H54 (cell line): ENCODE measurements around the gene UFM1.
"Not testable (repeated sequence)": the region's sequence is repeated elsewhere in the genome, so short reads cannot be mapped to it uniquely, and the experiment has no call there.

Experiments
- DNase-seq: peaks from one replicate; pipeline ENCODE4 v3.0.0; 2011; ENCODE audit warnings: low spot score, mixed read lengths; ENCODE audit not compliant: insufficient read length
- FAIRE-seq: peaks from 3 replicates; lab custom pipeline; 2011; peaks lifted over from hg19 to GRCh38; lab: Jason Lieb, UNC
- POLR2A ChIP-seq: IDR thresholded peaks from 2 replicates; pipeline ENCODE4 v1.6.1; 2011; ENCODE audit warnings: low read depth, mild to moderate bottlenecking, low read length

Gene UFM1

DNA sequence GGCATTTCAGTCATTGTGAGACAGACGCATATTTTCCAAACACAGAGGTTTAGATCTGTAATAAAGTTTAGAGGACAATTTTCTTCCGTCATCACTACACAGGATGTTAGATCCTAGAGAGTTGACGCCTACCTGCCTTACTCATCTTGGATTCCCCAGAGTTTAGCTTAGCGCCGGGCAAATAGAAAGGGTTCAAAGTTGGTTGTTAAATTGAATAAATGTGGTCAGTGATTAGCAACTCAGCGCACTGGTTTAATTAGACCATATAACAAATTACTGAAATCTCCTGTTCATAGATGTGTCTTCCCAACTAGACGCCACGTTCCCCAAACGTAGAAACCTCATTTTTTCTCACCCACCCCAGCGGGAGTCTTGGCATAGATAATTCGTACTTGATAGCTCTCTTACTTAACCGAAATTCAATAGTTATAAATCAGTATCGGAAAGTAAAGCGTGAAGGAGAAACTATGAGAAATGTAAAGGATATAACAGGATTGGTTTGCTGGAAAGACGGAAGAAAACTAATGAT is 726 bp upstream of the UFM1 start:
- FAIRE-seq, result no peak
- no peak for TF ChIP-seq POLR2A
- DNase-seq, result no peak

- no peak for FAIRE-seq
- peak; percentile 5 for DNase-seq
- no peak for TF ChIP-seq POLR2A
Measured at GRCh38 chr13:38350114-38350617, 515 bp downstream of the UFM1 start.

GRCh38 chr13:38355595-38356119 is 6.0 kb downstream of the UFM1 start:
- FAIRE-seq (no peak), DNase-seq (no peak)
- no peak for TF ChIP-seq POLR2A

DNA sequence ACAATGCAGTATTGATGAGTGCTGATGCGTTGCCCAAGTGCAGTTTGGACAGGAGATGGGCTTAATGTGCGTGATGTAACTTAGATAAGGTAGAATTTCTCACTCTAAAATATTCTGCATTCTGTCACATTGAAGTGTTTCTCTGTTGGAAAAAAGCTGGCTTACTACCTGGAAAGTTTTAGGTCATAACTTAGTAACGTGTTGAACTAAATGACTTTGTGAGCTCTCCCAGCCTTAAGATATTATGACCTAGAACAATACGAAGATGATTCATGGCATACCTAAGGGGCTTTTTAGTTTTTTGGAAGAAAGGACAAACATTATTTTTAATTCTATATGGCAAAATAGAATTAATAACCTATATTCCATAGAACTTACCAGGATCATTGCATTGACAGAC is 9.0 kb downstream of the UFM1 start:
- no peak for TF ChIP-seq POLR2A
- FAIRE-seq (no peak), DNase-seq (no peak)

DNA sequence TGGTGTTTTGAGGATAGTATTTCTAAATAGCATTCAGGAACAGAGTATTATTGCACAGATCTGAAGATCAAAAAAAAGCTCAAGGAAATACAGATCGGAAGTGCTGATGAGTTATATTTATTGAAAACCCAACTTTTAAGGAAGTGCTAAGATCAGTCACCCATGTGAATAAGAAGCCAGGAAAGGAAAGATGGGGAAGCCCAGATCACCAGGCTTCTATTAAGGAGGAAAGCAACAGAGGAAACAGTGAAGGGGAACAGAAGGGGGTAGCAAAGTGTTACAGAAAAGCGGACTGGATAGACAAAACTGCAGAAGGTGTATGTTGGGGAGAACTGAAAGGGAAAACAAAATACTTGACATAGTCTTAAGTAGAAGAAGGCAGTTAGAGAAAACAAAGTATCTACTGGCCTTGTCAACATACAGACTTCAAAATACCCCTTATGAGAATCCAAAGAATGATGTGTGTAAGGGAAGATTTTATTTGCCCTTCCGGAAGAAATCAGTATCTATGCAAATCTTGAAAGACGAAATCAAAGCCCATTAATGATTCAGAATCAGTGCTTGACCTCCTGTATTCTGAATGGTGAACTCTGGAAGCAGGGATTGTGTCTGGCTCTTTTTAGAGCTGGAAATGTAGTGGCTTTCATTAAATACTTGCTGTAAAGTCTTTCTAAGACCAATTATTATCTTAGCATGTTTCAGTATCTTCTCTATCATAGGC is 12.1 kb downstream of the UFM1 start:
- DNase-seq, result no peak
- no peak for TF ChIP-seq POLR2A
- no peak for FAIRE-seq

- no peak for TF ChIP-seq POLR2A
- DNase-seq (no peak), FAIRE-seq (no peak)
Measured at GRCh38 chr13:38363219-38363618, 13.6 kb downstream of the UFM1 start.

GRCh38 chr13:38363746-38364145 is 14.1 kb downstream of the UFM1 start:
- not testable (repeated sequence) for FAIRE-seq, DNase-seq

DNA sequence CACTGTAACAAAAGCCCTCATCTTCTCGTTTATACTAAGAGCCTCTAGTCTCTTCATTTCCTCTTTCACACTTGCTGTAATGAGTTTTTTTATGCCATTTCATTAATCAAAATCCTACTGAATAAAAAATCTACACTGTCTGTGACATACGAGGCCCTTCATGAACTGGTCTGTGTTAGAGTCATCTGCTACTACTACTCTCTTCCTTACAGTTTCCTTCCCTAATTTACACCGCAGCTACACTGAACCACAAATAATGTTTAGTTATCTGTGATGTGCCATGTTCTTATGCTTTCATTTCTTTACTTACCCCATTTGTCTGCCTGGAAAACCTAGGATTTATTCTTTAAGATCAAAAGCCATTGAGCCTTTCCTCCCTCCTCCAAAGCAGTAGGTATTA is 16.0 kb downstream of the UFM1 start:
- no peak for FAIRE-seq
- TF ChIP-seq POLR2A, result no peak
- DNase-seq, result no peak

DNA sequence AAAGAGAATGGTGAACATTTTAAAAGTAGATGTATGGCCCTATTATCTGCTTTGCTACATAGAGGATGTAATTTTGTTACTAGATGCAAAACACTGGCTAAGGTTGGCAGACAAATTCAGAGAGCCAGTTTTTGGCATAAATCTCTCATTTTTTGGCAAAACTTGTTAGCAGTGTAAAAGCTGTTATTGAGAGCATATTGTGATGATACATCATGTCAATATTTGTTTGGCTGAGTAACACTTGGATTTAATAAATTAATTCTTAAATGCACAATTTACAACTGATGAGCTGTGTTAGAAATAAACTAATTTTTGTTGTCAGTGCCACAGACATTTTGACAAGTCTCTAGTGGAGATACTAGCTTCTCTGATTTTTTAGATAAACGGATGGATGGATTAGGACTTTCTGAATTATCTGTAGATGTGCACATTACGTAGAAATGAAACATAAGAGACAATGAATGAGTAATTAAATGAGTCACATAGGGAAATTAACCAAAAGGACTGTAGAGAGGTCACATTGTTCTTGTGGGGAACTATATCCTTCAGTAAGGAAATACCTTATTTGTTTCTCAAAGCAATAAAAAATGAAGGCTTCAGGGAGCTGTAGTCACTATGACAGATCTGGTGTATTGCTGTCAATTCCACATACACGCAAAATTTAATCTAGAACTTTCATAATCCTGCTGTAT is 17.4 kb downstream of the UFM1 start:
- FAIRE-seq (no peak), DNase-seq (no peak)
- no peak for TF ChIP-seq POLR2A

- no peak for TF ChIP-seq POLR2A
- DNase-seq (no peak), FAIRE-seq (no peak)
Measured at GRCh38 chr13:38369058-38369457, 19.4 kb downstream of the UFM1 start.

DNA sequence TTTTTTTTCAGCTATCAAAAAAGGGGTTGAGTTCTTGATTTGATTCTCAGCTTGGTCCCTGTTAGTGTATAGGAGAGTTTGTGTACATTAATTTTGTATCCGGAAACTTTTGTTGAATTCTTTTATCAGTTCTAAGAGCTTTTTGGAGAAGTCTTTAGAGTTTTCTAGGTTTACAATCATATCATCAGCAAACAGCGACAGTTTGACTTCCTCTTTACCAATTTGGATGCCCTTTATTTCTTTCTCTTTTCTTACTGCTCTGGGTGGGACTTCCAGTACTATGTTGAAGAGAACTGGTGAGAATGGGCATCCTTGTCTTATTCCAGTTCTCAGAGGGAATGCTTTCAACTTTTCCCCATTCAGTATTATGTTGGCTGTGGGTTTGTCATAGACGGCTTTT is 20.4 kb downstream of the UFM1 start:
- not testable (repeated sequence) for FAIRE-seq, DNase-seq

DNA sequence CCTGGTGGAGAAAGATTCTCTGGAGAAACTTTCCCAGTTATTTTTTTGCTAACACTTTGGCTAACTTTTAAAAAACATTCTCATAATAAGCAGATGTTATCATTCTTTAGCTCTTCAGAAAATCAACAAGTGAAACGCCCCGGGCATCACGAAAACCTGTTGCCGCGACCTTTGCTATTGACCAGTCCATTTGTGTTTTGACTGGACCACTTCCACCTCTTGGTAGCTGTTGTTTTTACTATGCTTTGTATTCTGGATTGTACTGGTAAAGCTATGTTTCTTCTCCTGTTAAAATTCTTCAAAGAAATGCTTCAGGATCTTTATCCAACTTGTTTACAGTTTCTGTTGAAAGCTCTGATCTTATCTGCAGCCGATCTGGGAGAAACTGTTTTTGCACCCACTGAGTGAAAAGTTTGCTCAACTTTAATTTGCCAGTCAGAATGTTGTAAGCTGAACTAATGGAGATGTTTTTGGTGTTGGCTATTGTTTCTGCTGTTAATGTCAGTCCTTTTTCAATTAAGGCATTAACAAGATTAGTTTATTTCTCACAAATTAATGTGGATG is 23.3 kb downstream of the UFM1 start:
- no peak for FAIRE-seq
- TF ChIP-seq POLR2A, result no peak
- no peak for DNase-seq

GRCh38 chr13:38376546-38376945 is 26.9 kb downstream of the UFM1 start:
- TF ChIP-seq POLR2A, result no peak
- no peak for DNase-seq
- FAIRE-seq, result no peak

GRCh38 chr13:38381890-38382289 is 32.2 kb downstream of the UFM1 start:
- FAIRE-seq, result no peak
- DNase-seq, result no peak

More at GRCh38 chr13:38381890-38382289, 32.2 kb downstream of the UFM1 start:
- TF ChIP-seq POLR2A, result no peak
